GM21737 (cell line): ENCODE data around the gene NTM.
A peak's percentile ranks its signal among the peaks of the same experiment; 100 is the strongest.

Source experiments
- ATAC-seq: cut with Tn5 transposase; IDR thresholded peaks from one replicate; pipeline ENCODE4 v1.9.1; 2021; ENCODE audit warnings: mild to moderate bottlenecking, moderate library complexity; ENCODE audit not compliant: unreplicated experiment

The NTM gene

DNA sequence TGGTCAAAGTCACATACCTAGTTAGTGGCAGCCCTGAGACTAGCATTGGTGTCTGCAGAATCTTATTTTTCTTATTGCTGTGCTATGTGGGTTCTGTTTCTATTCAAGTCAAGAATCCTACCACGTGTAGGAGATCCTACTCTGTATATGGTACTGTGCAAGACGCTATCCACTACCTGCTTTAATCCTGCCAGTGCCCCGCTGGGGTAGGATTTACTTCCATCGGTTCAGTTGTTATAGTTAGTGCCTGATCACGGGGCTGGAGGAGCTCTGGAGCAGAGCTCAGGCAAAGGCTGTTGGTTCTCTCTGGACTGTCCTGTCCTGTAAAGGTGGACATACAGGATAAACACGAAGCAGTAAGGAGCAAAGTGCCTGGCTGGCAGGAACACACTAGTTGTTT, 167.9 kb downstream of the NTM start:
- ATAC-seq: no peak

DNA sequence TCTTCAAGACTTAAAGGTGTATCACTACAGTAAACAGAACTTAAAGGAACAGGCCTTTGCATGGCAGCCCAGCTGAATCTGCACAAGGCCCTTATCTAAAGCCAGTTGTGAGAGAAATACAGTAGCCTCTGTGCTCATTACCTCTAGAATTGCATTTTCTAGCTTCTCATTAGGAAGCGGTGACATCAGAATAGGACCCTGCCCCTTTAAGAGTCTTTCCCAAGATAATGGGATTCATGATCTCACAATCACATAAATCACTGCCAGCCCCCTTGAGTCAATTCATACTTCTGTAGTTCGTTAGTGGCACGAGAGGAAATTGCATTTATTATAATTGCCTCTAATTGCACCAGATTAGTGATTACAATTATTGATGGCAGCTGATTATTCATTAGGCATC, 170.3 kb downstream of the NTM start:
- no peak for ATAC-seq

GRCh38 chr11:131543389-131544025, 173.1 kb downstream of the NTM start:
- ATAC-seq: no peak

- no peak for ATAC-seq
Measured at GRCh38 chr11:131544591-131544990, 174.2 kb downstream of the NTM start.

GRCh38 chr11:131546218-131546895, 175.9 kb downstream of the NTM start:
- no peak for ATAC-seq

DNA sequence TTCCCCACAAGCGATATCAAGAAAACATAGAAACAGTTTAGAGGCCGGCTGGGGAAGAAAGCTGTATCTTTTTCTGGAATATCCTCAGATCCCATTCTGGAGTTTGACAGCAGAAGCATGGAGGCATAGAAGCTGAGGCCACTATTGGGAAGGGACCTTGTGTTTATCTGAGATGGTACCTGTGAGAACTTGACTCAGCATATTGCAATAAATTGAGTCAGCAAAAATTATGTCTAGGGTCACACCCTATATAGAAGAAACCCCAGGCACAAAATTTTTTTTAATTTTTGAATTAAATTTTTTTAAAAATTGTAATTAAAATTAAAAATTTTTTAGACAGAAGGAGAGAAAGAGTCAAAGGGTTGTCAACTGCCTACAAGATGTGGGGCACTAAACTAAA, 178.7 kb downstream of the NTM start:
- ATAC-seq: no peak

DNA sequence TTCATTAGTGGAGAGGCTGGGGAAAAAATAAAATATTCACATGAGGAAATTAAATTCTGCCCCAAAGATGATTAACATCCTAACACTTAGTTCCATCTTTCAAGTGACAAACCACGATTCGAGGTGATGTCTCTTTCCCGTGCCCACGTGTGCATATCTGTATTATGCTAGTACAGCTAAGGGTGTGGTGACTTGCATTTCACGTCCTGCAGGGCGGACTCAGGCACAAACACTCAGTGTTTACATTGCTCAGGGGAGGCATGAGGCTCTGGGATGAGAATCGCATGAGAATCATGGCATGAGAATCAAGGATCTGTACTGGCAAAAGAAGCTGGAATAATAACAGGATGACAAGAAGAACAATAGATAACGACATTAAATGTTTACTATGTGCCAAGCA, 179.4 kb downstream of the NTM start:
- ATAC-seq: no peak

GRCh38 chr11:131560287-131560686, 189.9 kb downstream of the NTM start:
- no peak for ATAC-seq

GRCh38 chr11:131561501-131561900, 191.1 kb downstream of the NTM start:
- no peak for ATAC-seq

DNA sequence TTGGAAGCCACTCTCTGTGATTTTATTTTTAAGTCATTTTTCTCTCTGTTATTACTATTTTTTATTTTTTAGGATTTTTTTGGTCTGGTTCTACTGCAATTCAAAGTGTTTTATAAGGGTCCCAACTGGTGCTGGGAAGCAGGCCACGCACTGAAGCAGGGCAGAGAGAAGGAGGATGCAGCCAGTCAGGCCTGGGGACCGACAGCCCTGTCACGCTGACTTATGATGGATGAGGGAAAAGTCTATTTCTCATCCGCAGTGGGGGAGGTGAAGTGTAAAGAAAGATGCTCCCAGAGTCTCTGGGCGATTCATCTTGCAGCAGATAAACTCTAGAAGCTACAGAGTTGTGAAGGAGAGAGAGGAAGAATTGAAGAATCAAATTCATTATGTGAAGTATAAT, 191.6 kb downstream of the NTM start:
- no peak for ATAC-seq

GRCh38 chr11:131568318-131568717, 197.9 kb downstream of the NTM start:
- ATAC-seq: no peak

- no peak for ATAC-seq
Measured at GRCh38 chr11:131571571-131571970, 201.2 kb downstream of the NTM start.

GRCh38 chr11:131572423-131572822, 202.0 kb downstream of the NTM start:
- no peak for ATAC-seq

DNA sequence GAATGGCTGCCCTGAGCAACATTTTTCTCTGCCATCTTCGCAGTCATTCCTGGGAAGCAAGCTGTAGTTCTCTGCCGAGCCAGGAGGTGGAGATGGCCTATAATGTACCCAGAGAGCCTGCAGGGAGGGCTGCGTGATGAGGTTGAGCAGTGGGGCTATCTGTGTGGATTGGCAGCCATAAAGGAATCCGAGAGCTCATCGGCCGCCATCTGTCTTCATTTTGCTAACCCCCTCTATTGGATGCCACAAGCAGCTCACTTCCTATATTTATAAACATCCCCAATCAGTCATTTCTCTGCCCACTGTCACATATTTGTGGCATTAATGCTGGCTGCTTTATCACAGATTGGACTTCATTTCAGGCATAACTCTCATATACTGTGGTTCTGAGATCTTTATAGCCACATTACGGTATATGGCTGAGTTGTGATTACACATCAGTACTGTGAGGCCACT, 209.5 kb downstream of the NTM start:
- ATAC-seq: peak; percentile 59

GRCh38 chr11:131580476-131580875, 210.1 kb downstream of the NTM start:
- no peak for ATAC-seq

GRCh38 chr11:131581046-131581445, 210.6 kb downstream of the NTM start:
- ATAC-seq: no peak

DNA sequence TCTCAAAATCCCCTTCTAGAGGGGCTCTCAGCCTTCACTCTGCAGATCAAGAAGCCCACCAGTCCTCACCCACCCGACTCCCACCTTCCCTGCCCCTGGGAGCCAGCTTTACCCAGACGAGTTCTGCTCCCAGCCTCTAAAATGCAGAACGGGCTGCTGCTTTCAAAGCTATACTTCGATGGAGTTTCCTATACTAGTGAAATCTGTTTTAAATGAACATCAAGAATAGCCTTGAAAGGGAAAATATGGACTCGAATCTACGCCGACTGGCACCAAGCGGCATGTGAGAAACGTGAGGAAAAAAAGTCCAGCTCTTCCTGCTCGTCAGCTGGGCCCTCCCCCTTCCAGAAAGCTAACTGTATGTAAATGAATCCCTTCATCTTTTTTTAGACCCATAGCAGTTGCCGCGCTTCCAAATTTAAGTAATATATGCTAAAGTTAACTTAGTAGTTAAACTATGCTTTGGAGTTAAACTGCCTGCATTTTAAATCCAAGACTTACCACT, 211.7 kb downstream of the NTM start:
- ATAC-seq: no peak

DNA sequence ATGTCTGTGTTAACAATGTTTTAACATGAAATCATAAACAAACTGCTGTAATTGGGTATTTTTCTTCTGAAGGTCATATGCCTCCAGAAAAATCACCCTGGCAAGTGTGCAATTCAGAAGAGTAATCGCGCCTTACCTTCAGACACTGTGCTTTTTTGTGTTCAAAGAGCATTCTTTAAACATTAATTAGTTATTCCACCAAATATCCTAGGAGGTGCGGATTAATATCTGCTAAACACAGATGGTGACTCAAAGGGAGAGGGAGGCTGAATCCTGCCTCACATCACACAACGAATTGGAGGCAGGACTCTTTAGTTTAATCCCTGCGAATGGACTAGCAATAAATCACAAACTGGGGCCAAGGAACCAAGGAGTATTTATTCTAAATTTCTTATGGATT, 213.0 kb downstream of the NTM start:
- ATAC-seq: no peak

DNA sequence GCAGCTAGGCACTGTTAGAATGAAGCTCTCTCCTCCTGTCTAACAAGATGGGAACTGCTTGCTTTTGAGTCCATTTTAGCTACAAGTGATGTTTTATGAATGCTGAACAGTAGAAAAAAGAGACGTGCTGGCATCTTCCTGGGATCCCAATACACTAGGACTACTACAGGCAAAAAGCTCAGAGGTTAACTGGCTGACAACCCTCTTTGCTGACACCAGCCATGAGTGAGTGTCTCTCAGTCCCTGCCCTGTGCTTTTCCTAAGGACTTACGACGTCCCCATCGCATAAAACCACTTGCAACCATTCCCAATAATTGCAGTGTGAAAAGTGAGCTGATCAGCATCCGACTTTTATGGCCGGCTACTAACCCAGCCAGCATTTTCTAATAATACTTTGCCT, 213.5 kb downstream of the NTM start:
- no peak for ATAC-seq

- no peak for ATAC-seq
Measured at GRCh38 chr11:131584785-131585592, 214.6 kb downstream of the NTM start.

DNA sequence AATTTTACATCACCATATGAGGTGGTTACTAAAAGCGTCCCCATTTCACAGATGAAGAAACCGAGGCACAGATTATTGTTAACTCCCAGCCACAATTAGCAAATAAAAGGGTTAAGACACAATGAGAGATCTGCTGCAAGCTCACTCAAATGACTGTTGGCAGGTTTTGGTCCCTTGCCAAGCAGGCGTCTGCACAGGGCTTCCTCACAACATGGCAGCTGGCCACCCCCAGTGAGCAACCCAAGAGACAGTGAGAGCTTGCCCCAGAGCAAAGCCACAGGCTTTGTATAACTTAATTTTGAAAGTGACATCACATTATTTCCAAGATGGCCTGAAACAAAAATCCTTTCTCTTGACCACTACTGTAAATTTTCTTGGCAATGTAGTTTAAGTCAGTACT, 217.6 kb downstream of the NTM start:
- ATAC-seq: no peak

- ATAC-seq: no peak
Measured at GRCh38 chr11:131591051-131591461, 220.6 kb downstream of the NTM start.
